ENCODE results near the gene CLDND2. TPM values are rescaled to one million over a fixed set of nuclear protein-coding genes. Genes with fewer than 3 reads are reported as not detected.

Gene CLDND2
- total RNA-seq, 1 donor from 2014 or later = 0.84 TPM

- FAIRE-seq = no peak
- no peak for DNase-seq (ENCODE audit: low read depth)
- no peaks in the 10 kb centered on the region for H4K20me1 ChIP-seq (ENCODE audit: insufficient read depth, low read length)
- H3K27ac ChIP-seq (ENCODE audit: low read depth, low read length) = no peak overlapping the region
- H3K4me1 ChIP-seq (ENCODE audit: insufficient read depth, low read length) = no peaks in the 10 kb centered on the region
- H3K79me2 ChIP-seq (ENCODE audit: insufficient read depth, low read length) = no peaks in the 10 kb centered on the region
- no peaks in the 10 kb centered on the region for H3K27me3 ChIP-seq (ENCODE audit: insufficient read depth, low read length)
- no peak overlapping the region for H3K9ac ChIP-seq (ENCODE audit: low read length)
- TF ChIP-seq CTCF (IDR thresholded peaks at IDR 0.05; ENCODE audit: insufficient read depth, low read depth, low read length) (no peak), EZH2 (IDR thresholded peaks at IDR 0.05; ENCODE audit: insufficient read depth, low read length) (no peak)
- no peak overlapping the region for H3K4me2 ChIP-seq (ENCODE audit: low read length)
- H3K36me3 ChIP-seq (ENCODE audit: insufficient read depth, low read length) = no peaks in the 10 kb centered on the region
- no peak overlapping the region for H2AFZ ChIP-seq (ENCODE audit: low read depth, low read length)
- Mint-ChIP-seq H3K9me3 (ENCODE audit: unreplicated experiment) (peaks cover 4% of the 10 kb centered on the region), H3K36me3 (ENCODE audit: low read depth, unreplicated experiment) (peaks cover 9% of the 10 kb centered on the region), H3K4me1 (ENCODE audit: low read depth, unreplicated experiment) (no peaks in the 10 kb centered on the region), H3K27me3 (ENCODE audit: low read depth, unreplicated experiment) (peaks cover 37% of the 10 kb centered on the region), H3K4me3 (ENCODE audit: unreplicated experiment) (no peak overlapping the region), H3K27ac (ENCODE audit: unreplicated experiment) (no peak overlapping the region)
- H3K4me3 ChIP-seq (ENCODE audit: insufficient read depth, low read depth, low read length) = no peak overlapping the region
- H3K9me3 ChIP-seq (ENCODE audit: insufficient read depth, low read depth, low read length) = peaks cover 2% of the 10 kb centered on the region
Measured at GRCh38 chr19:51325161-51325976, 43.4 kb downstream of the CLDND2 start.

GRCh38 chr19:51324167-51324481 is 44.7 kb downstream of the CLDND2 start:
- no peak overlapping the region for H3K4me3 Mint-ChIP-seq (ENCODE audit: unreplicated experiment)
- no peak overlapping the region for H3K4me2 ChIP-seq (ENCODE audit: low read length)
- DNase-seq (ENCODE audit: low read depth) (no peak), FAIRE-seq (no peak)
- peaks cover 2% of the 10 kb centered on the region for H3K9me3 ChIP-seq (ENCODE audit: insufficient read depth, low read depth, low read length)
- H3K4me3 ChIP-seq (ENCODE audit: insufficient read depth, low read depth, low read length) = no peak overlapping the region
- TF ChIP-seq CTCF (IDR thresholded peaks at IDR 0.05; ENCODE audit: insufficient read depth, low read depth, low read length) = no peak
- no peaks in the 10 kb centered on the region for H4K20me1 ChIP-seq (ENCODE audit: insufficient read depth, low read length)
- no peaks in the 10 kb centered on the region for H3K36me3 ChIP-seq (ENCODE audit: insufficient read depth, low read length)
- H3K9ac ChIP-seq (ENCODE audit: low read length) = no peak overlapping the region
- H3K27me3 Mint-ChIP-seq (ENCODE audit: low read depth, unreplicated experiment) = peaks cover 41% of the 10 kb centered on the region
- H3K27ac ChIP-seq (ENCODE audit: low read depth, low read length) = no peak overlapping the region
- peaks cover 5% of the 10 kb centered on the region for H3K36me3 Mint-ChIP-seq (ENCODE audit: low read depth, unreplicated experiment)
- H2AFZ ChIP-seq (ENCODE audit: low read depth, low read length) = no peak overlapping the region
- no peaks in the 10 kb centered on the region for H3K4me1 Mint-ChIP-seq (ENCODE audit: low read depth, unreplicated experiment)
- no peaks in the 10 kb centered on the region for H3K4me1 ChIP-seq (ENCODE audit: insufficient read depth, low read length)
- H3K27me3 ChIP-seq (ENCODE audit: insufficient read depth, low read length) = no peaks in the 10 kb centered on the region
- H3K27ac Mint-ChIP-seq (ENCODE audit: unreplicated experiment) = no peak overlapping the region
- no peaks in the 10 kb centered on the region for H3K79me2 ChIP-seq (ENCODE audit: insufficient read depth, low read length)
- peaks cover 1% of the 10 kb centered on the region for H3K9me3 Mint-ChIP-seq (ENCODE audit: unreplicated experiment)

- H3K4me1 ChIP-seq (ENCODE audit: insufficient read depth, low read length) = no peaks in the 10 kb centered on the region
- TF ChIP-seq EZH2 (IDR thresholded peaks at IDR 0.05; ENCODE audit: insufficient read depth, low read length) = no peak
- no peak for TF ChIP-seq CTCF (IDR thresholded peaks at IDR 0.05; ENCODE audit: insufficient read depth, low read depth, low read length)
Measured at GRCh38 chr19:51323481-51324166, 45.2 kb downstream of the CLDND2 start.

More at GRCh38 chr19:51323481-51324166, 45.2 kb downstream of the CLDND2 start:
- H3K27me3 Mint-ChIP-seq (ENCODE audit: low read depth, unreplicated experiment) = peaks cover 43% of the 10 kb centered on the region
- Histone ChIP-seq H3K4me2 (ENCODE audit: low read length) (no peak overlapping the region), H4K20me1 (ENCODE audit: insufficient read depth, low read length) (no peaks in the 10 kb centered on the region), H3K27me3 (ENCODE audit: insufficient read depth, low read length) (no peaks in the 10 kb centered on the region), H3K79me2 (ENCODE audit: insufficient read depth, low read length) (no peaks in the 10 kb centered on the region), H3K9ac (ENCODE audit: low read length) (no peak overlapping the region), H2AFZ (ENCODE audit: low read depth, low read length) (no peak overlapping the region), H3K36me3 (ENCODE audit: insufficient read depth, low read length) (no peaks in the 10 kb centered on the region), H3K9me3 (ENCODE audit: insufficient read depth, low read depth, low read length) (peaks cover 2% of the 10 kb centered on the region), H3K4me3 (ENCODE audit: insufficient read depth, low read depth, low read length) (no peak overlapping the region), H3K27ac (ENCODE audit: low read depth, low read length) (no peak overlapping the region)
- peaks cover 5% of the 10 kb centered on the region for H3K36me3 Mint-ChIP-seq (ENCODE audit: low read depth, unreplicated experiment)
- peaks cover 1% of the 10 kb centered on the region for H3K9me3 Mint-ChIP-seq (ENCODE audit: unreplicated experiment)
- no peak overlapping the region for H3K27ac Mint-ChIP-seq (ENCODE audit: unreplicated experiment)
- no peak for FAIRE-seq
- no peaks in the 10 kb centered on the region for H3K4me1 Mint-ChIP-seq (ENCODE audit: low read depth, unreplicated experiment)
- no peak overlapping the region for H3K4me3 Mint-ChIP-seq (ENCODE audit: unreplicated experiment)
- no peak for DNase-seq (ENCODE audit: low read depth)

Measured in astrocyte (in vitro differentiated cells and primary cell).